ENCODE data around the gene NAT8L.

The NAT8L gene

DNA sequence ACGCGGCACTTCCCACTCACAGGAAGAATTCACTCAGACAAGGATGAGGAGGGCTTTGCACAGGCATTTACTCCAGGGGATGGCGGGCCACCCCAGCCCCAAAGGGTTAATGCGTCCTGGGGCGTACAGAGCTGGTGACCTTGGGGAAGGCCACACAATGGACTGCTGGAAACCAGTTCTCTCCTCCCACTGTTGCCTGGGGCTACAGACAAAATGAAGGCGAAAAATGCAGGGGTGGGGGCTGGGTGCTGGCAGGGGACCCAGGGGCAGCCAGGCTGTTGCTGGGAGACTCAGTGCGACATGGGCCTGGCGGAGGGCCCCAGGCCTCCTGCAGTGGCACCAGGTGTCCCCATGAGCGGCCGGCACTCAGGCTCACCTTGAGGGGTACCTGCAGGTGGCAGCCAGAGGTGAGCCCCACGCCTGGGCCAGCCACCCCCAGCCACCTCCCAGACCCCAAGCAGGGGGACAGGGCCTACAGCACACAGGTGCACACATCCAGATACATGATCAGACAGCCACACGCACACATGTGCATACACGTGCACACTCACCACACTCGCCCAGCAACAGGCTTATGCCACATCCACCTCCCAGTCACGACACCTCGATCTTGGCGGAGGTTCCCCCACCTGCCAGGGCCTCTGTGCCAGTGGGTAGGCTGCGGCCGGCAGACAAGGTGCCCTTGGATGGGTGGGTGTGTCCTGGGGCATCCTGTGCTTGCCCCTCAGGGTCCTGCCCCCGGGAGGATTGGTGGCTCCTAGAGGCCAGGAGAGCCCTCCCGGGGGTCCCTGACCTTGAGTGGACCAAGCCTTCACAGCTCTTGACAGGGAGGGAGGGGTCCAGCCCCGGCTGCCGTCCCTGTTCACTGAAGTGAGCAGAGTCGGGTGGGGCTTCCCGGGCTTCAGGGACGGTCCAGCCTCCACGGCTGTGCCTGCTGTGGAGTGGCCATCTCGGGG, 13.1 kb downstream of the NAT8L start:
- DNase-seq (ENCODE audit: low read depth) = no peak
- H3K4me3 ChIP-seq (ENCODE audit: low read depth, low read length) = no peak overlapping the region

GRCh38 chr4:2072971-2073807, 14.1 kb downstream of the NAT8L start:
- DNase-seq (ENCODE audit: low read depth) = no peak

DNA sequence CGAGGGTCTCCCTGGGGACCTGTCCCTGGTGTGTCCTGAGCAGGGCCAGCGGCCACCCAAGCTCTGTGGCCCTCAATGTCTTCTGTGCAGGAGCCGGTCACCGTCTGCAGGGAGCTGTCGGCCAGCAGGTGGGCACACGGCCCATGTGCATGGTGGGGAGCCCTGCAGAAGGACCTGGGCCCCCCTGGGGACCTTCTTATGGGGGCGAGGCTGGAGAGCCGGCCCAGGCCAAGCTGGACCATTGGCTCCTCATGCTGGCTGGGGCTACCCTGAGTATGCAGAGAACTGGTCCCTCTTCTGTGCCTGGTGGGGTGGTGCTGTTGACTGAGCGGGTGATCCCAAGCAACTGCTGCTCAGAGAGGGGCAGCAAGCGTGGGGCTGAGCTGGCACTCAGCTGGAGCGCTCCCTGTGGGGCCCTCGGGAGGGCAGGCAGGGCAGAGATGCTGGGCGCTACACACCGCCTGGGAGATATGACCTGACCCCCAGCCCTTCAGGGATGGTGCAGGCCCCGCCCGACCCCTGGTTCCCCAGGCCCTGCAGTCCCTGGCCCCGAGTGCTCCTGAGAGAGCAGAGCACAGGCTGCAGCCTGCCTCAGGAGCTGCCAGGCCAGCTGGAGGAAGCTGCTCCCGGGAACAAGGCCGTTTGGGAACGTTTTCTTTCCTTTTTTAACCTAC, 14.8 kb downstream of the NAT8L start:
- no peak overlapping the region for H3K4me3 ChIP-seq (ENCODE audit: low read depth, low read length)
- no peak for DNase-seq (ENCODE audit: low read depth)

More at GRCh38 chr4:2072971-2073807, 14.1 kb downstream of the NAT8L start:
- no peak overlapping the region for H3K4me3 ChIP-seq (ENCODE audit: low read depth, low read length)

DNA sequence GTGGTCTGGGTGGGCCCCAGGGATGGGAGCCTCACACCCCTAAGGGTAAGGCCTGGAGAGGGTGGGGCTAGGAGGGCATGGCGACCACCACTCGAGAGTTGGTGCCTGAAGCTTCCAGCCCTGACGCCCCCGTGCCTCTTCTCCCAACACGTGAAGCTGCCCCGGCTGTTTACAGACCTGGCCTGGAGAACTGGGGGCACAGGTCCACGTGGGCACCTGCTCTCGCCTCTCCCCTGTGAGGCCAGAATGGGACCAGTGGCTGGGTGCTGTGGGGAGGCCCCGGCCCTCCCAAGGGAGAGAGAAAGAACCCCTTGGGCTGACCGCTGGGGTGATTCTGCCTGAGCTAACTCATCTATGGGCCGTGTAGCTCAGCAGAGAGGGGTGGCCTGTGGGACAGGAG, 15.5 kb downstream of the NAT8L start:
- DNase-seq (ENCODE audit: low read depth) = no peak
- H3K4me3 ChIP-seq (ENCODE audit: low read depth, low read length) = no peak overlapping the region

- no peak for DNase-seq (ENCODE audit: low read depth)
Observed at GRCh38 chr4:2075171-2075986, 16.3 kb downstream of the NAT8L start.

GRCh38 chr4:2075987-2076907, 17.1 kb downstream of the NAT8L start:
- no peak overlapping the region for H3K4me3 ChIP-seq (ENCODE audit: low read depth, low read length)
- DNase-seq (ENCODE audit: low read depth) = no peak

More at GRCh38 chr4:2075171-2075986, 16.3 kb downstream of the NAT8L start:
- H3K4me3 ChIP-seq (ENCODE audit: low read depth, low read length) = no peak overlapping the region

- no peak for DNase-seq (ENCODE audit: low read depth)
- no peak overlapping the region for H3K4me3 ChIP-seq (ENCODE audit: low read depth, low read length)
Observed at GRCh38 chr4:2076908-2077536, 17.9 kb downstream of the NAT8L start.

- H3K4me3 ChIP-seq (ENCODE audit: low read depth, low read length) = no peak overlapping the region
- no peak for DNase-seq (ENCODE audit: low read depth)
Observed at GRCh38 chr4:2077537-2078460, 18.7 kb downstream of the NAT8L start.

DNA sequence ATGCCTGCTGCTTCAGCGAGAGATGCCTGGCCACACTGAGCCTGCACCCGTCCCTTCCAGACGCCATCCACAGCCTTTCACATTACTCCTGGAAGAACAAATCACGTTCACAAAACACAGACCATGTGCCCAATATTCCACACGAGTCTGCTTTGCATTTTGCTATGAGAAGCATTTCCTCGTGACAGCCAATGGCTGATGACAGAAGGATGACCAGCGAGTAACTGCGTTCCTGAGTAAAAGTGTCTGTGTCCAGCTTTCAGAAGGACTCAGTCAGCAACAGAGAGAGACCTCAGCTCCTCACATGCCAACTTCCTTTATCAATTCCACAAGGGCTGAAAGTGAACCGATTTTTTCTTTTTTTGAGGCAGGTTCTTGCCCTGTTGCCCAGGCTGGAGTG, 19.5 kb downstream of the NAT8L start:
- no peak overlapping the region for H3K4me3 ChIP-seq (ENCODE audit: low read depth, low read length)
- no peak for DNase-seq (ENCODE audit: low read depth)

DNA sequence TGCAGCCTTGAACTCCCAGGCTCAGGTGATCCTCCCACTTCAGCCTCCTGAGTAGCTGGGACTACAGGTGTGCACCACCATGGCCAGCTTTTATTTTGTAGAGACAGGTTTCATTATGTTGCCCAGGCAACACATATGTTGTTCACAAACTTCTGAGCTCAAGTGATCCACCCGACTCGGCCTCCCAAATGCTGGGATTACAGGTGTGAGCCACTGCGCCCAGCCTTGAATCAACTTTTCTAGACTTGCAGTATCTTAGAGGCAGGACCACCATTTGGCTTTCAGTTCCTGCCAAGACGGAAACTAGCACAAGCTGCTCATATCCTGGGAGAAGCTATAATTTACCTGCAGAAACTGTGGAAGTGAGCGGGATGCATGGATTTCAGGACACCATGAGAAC, 19.9 kb downstream of the NAT8L start:
- no peak for DNase-seq (ENCODE audit: low read depth)
- no peak overlapping the region for H3K4me3 ChIP-seq (ENCODE audit: low read depth, low read length)

GRCh38 chr4:2079926-2080325, 20.8 kb downstream of the NAT8L start:
- H3K4me3 ChIP-seq (ENCODE audit: low read depth, low read length) = no peak overlapping the region
- no peak for DNase-seq (ENCODE audit: low read depth)

- no peak for DNase-seq (ENCODE audit: low read depth)
- no peak overlapping the region for H3K4me3 ChIP-seq (ENCODE audit: low read depth, low read length)
Observed at GRCh38 chr4:2080429-2081300, 21.5 kb downstream of the NAT8L start.

- DNase-seq (ENCODE audit: low read depth) = no peak
Observed at GRCh38 chr4:2081540-2081939, 22.4 kb downstream of the NAT8L start.

GRCh38 chr4:2082118-2082517, 23.0 kb downstream of the NAT8L start:
- no peak overlapping the region for H3K4me3 ChIP-seq (ENCODE audit: low read depth, low read length)
- DNase-seq (ENCODE audit: low read depth) = no peak

More at GRCh38 chr4:2081540-2081939, 22.4 kb downstream of the NAT8L start:
- H3K4me3 ChIP-seq (ENCODE audit: low read depth, low read length) = no peak overlapping the region

GRCh38 chr4:2082627-2083026, 23.5 kb downstream of the NAT8L start:
- H3K4me3 ChIP-seq (ENCODE audit: low read depth, low read length) = no peak overlapping the region
- no peak for DNase-seq (ENCODE audit: low read depth)
